GM23248 (cell line): ENCODE results near the gene FAM114A2.

Experiments
- EZH2 ChIP-seq: fragments of 200-600 bp; sonication (generic); IDR thresholded peaks from 2 replicates; pipeline ENCODE4 v1.6.1; 2018; ENCODE audit warnings: antibody characterized with exemption, mild to moderate bottlenecking; ENCODE audit not compliant: insufficient read depth, poor library complexity, severe bottlenecking
- EZH2phosphoT487 ChIP-seq: fragments of 200-600 bp; sonication (generic); IDR thresholded peaks from 2 replicates; pipeline ENCODE4 v1.6.1; 2018; ENCODE audit warnings: antibody characterized with exemption, moderate library complexity, mild to moderate bottlenecking, low read depth; ENCODE audit not compliant: insufficient read depth

- TF ChIP-seq EZH2phosphoT487 (no peak), EZH2 (no peak)
These were observed 10.9 kb upstream of the FAM114A2 start for GRCh38 chr5:154049636-154050035.
